H9 (cell line): ENCODE data around the gene SPATA3. TPM values are rescaled to one million over a fixed set of nuclear protein-coding genes. Genes with fewer than 3 reads are reported as not detected.
A peak's percentile ranks its signal among the peaks of the same experiment; 100 is the strongest.

Experiments
- DNase-seq: peaks from one replicate; pipeline ENCODE4 v3.0.0-alpha.2; 2017
- H2AFZ ChIP-seq: one replicate; pipeline ENCODE4 v1.6.1; 2013; ENCODE audit warnings: mild to moderate bottlenecking, low read length, control low read depth, moderate library complexity
- H2AK5ac ChIP-seq: 2 replicates; pipeline ENCODE4 v1.6.1; 2013; ENCODE audit warnings: low read length, control low read depth, mixed read lengths; ENCODE audit not compliant: insufficient read length
- H2BK120ac ChIP-seq: one replicate; pipeline ENCODE4 v1.6.1; 2013; ENCODE audit warnings: low read depth, mild to moderate bottlenecking, low read length, control low read depth, inconsistent platforms; ENCODE audit not compliant: poor library complexity, severe bottlenecking
- H2BK12ac ChIP-seq: 2 replicates; pipeline ENCODE4 v1.6.1; 2013; ENCODE audit warnings: low read length, control low read depth, mixed read lengths, low read depth; ENCODE audit not compliant: insufficient read length
- H2BK15ac ChIP-seq: 2 replicates; pipeline ENCODE4 v1.6.1; 2013; ENCODE audit warnings: low read depth, low read length, control low read depth
- H2BK20ac ChIP-seq: one replicate; pipeline ENCODE4 v1.6.1; 2013; ENCODE audit warnings: low read depth, mild to moderate bottlenecking, low read length, control low read depth, inconsistent platforms; ENCODE audit not compliant: poor library complexity, severe bottlenecking
- H2BK5ac ChIP-seq: 2 replicates; pipeline ENCODE4 v1.6.1; 2013; ENCODE audit warnings: low read length, control low read depth, mixed read lengths; ENCODE audit not compliant: insufficient read length
- H3K14ac ChIP-seq: 2 replicates; pipeline ENCODE4 v1.6.1; 2013; ENCODE audit warnings: low read length, control low read depth; ENCODE audit not compliant: insufficient read depth
- H3K18ac ChIP-seq: 2 replicates; pipeline ENCODE4 v1.6.1; 2013; ENCODE audit warnings: low read depth, mild to moderate bottlenecking, mixed read lengths, low read length, control low read depth; ENCODE audit not compliant: insufficient read length
- H3K23ac ChIP-seq: 2 replicates; pipeline ENCODE4 v1.6.1; 2013; ENCODE audit warnings: low read length, control low read depth, mixed read lengths, low read depth; ENCODE audit not compliant: insufficient read length
- H3K23me2 ChIP-seq: 2 replicates; pipeline ENCODE4 v1.6.1; 2013; ENCODE audit warnings: low read depth, mild to moderate bottlenecking, mixed read lengths, low read length, control low read depth; ENCODE audit not compliant: insufficient read length, poor library complexity, severe bottlenecking
- H3K27ac ChIP-seq: 2 replicates; pipeline ENCODE4 v1.5.1; 2013; ENCODE audit warnings: low read length, control low read depth, mixed read lengths, low read depth; ENCODE audit not compliant: insufficient read length
- H3K27me3 ChIP-seq: 2 replicates; pipeline ENCODE4 v1.6.1; 2013; ENCODE audit warnings: low read length, control low read depth, inconsistent platforms; ENCODE audit not compliant: insufficient read depth
- H3K4ac ChIP-seq: 2 replicates; pipeline ENCODE4 v1.6.1; 2013; ENCODE audit warnings: low read depth, mild to moderate bottlenecking, control low read depth, inconsistent platforms, low read length, moderate library complexity
- H3K4me1 ChIP-seq: 2 replicates; pipeline ENCODE4 v1.6.1; 2013; ENCODE audit warnings: low read length, control low read depth, inconsistent platforms; ENCODE audit not compliant: insufficient read depth
- H3K4me2 ChIP-seq: 2 replicates; pipeline ENCODE4 v1.6.1; 2013; ENCODE audit warnings: low read length, control low read depth, mixed read lengths; ENCODE audit not compliant: insufficient read length, insufficient read depth
- H3K56ac ChIP-seq: 2 replicates; pipeline ENCODE4 v1.6.1; 2013; ENCODE audit warnings: low read depth, mild to moderate bottlenecking, mixed read lengths, low read length, control low read depth; ENCODE audit not compliant: insufficient read length
- H3K79me1 ChIP-seq: 2 replicates; pipeline ENCODE4 v1.6.1; 2013; ENCODE audit warnings: low read depth, mild to moderate bottlenecking, moderate library complexity, low read length, control low read depth, inconsistent platforms; ENCODE audit not compliant: insufficient read depth, poor library complexity, severe bottlenecking
- H3K79me2 ChIP-seq: 2 replicates; pipeline ENCODE4 v1.6.1; 2013; ENCODE audit warnings: low read length, control low read depth, inconsistent platforms; ENCODE audit not compliant: insufficient read depth
- H3K9ac ChIP-seq: 2 replicates; pipeline ENCODE4 v1.6.1; 2013; ENCODE audit warnings: low read length, control low read depth, mixed read lengths; ENCODE audit not compliant: insufficient read length; ENCODE audit errors: extremely low read depth
- H3K9me3 ChIP-seq: one replicate; pipeline ENCODE4 v1.6.1; 2013; ENCODE audit warnings: low read depth, low read length, inconsistent platforms; ENCODE audit not compliant: control insufficient read depth
- H3T11ph ChIP-seq: one replicate; pipeline ENCODE4 v1.6.1; 2013; ENCODE audit warnings: mild to moderate bottlenecking, low read length, control low read depth, inconsistent platforms
- H4K20me1 ChIP-seq: one replicate; pipeline ENCODE4 v1.6.1; 2013; ENCODE audit not compliant: control insufficient read depth, insufficient read length, insufficient read depth
- H4K5ac ChIP-seq: 2 replicates; pipeline ENCODE4 v1.6.1; 2013; ENCODE audit warnings: low read depth, mild to moderate bottlenecking, mixed read lengths, low read length, control low read depth; ENCODE audit not compliant: insufficient read length
- H4K8ac ChIP-seq: replicated peaks from 2 replicates; pipeline ENCODE4 v1.6.1; 2013; ENCODE audit warnings: low read length, control low read depth, mixed read lengths, low read depth; ENCODE audit not compliant: insufficient read length
- H4K91ac ChIP-seq: 2 replicates; pipeline ENCODE4 v1.6.1; 2013; ENCODE audit warnings: low read depth, mild to moderate bottlenecking, moderate library complexity, mixed read lengths, low read length, control low read depth; ENCODE audit not compliant: insufficient read length
- H3K27ac Mint-ChIP-seq, 3 experiments: 2 replicates in 2 of 3; 3 replicates in 1 of 3; pipeline ENCODE4 v1.8.0; 2020 to 2021; ENCODE audit warnings: mixed read lengths in 3 of 3, mild to moderate bottlenecking in 1 of 3, moderate library complexity in 1 of 3
- H3K27me3 Mint-ChIP-seq: 2 replicates; pipeline ENCODE4 v1.8.0; 2021; ENCODE audit warnings: low read depth, mild to moderate bottlenecking, moderate library complexity, mixed read lengths
- H3K36me3 Mint-ChIP-seq, 3 experiments: 2 replicates in 2 of 3; 3 replicates in 1 of 3; pipeline ENCODE4 v1.8.0; 2020 to 2021; ENCODE audit warnings: low read depth in 3 of 3, mixed read lengths in 3 of 3; ENCODE audit not compliant: insufficient read depth in 1 of 3
- H3K4me1 Mint-ChIP-seq, 2 experiments: 2 replicates each; pipeline ENCODE4 v1.8.0; 2020; ENCODE audit warnings: mixed read lengths in 2 of 2
- H3K4me3 Mint-ChIP-seq, 2 experiments: 2 replicates in 1 of 2; 3 replicates in 1 of 2; pipeline ENCODE4 v1.8.0; 2020 to 2021; ENCODE audit warnings: mild to moderate bottlenecking in 2 of 2, mixed read lengths in 2 of 2, moderate library complexity in 1 of 2
- H3K9me3 Mint-ChIP-seq, 2 experiments: 2 replicates in 1 of 2; 3 replicates in 1 of 2; pipeline ENCODE4 v1.8.0; 2020; ENCODE audit warnings: mild to moderate bottlenecking in 2 of 2, mixed read lengths in 2 of 2, moderate library complexity in 1 of 2
- CTCF ChIP-seq: fragments of 200-600 bp; sonication (generic); conservative IDR thresholded peaks from 3 replicates; pipeline ENCODE4 v1.8.0; 2021; ENCODE audit warnings: antibody characterized with exemption, mild to moderate bottlenecking
- WGBS: extraction: QIAGEN DNeasy Blood & Tissue Kit; methylation state at CpG from one replicate; pipeline ENCODE4 v1.1.7; 2013; ENCODE audit warnings: missing lambda C conversion rate, low lambda C conversion rate, mixed read lengths; ENCODE audit not compliant: insufficient read length; ENCODE audit errors: extremely low coverage; 5-methylcytosine and 5-hydroxymethylcytosine counted together
- total RNA-seq: library from RNA; stranded (reverse); gene quantifications from 2 replicates; pipeline ENCODE4 v1.2.1, GENCODE V29; 2021

Gene SPATA3
- total RNA-seq, 1 experiment from 2014 or later: not detected

GRCh38 chr2:231056453-231057416 is 60.8 kb downstream of the SPATA3 start, which contains the start of gene PSMD1:
PSMD1 (plus strand) TSS chr2:231056867; CDS start chr2:231057026, 159 bp downstream.
- no peaks in the 10 kb centered on the region for H4K20me1 ChIP-seq
- Mint-ChIP-seq H3K27ac (peak within 1 kb of the TSS; percentile 100), H3K4me1 (peaks cover 20 to 30% of the 10 kb centered on the region in 2 experiments), H3K9me3 (no peaks in the 10 kb centered on the region; a peak in 1 of 5 replicates), H3K36me3 (peaks cover 5 to 7% (median 6%) of the 10 kb centered on the region in 3 experiments; a peak in 6 of 7 replicates), H3K27me3 (peaks cover 34% of the 10 kb centered on the region), H3K4me3 (peak within 1 kb of the TSS; percentile 91 to 96)
- no peak within 1 kb of the TSS for H3K23ac ChIP-seq
- H3K4me2 ChIP-seq: peak within 1 kb of the TSS; percentile 99
- peaks cover 1% of the 10 kb centered on the region; the same call in 1 of the 2 replicates for H3K27me3 ChIP-seq
- no peak within 1 kb of the TSS for H3K4ac ChIP-seq
- H3K27ac ChIP-seq: no peak within 1 kb of the TSS
- H4K5ac ChIP-seq: peak within 1 kb of the TSS; percentile 65
- H3K23me2 ChIP-seq: peaks cover 6% of the 10 kb centered on the region
- H3K79me2 ChIP-seq: peaks cover 31% of the 10 kb centered on the region; the same call in 1 of the 2 replicates
- TF ChIP-seq CTCF: peak; percentile 94
- H4K8ac ChIP-seq: no peak within 1 kb of the TSS
- H2BK5ac ChIP-seq: peak within 1 kb of the TSS; percentile 31
- WGBS: no CpG with 5 or more reads among the region's 73 CpGs
- peak within 1 kb of the TSS; percentile 79 for H3K14ac ChIP-seq
- no peaks in the 10 kb centered on the region for H3K9me3 ChIP-seq
- no peak within 1 kb of the TSS for H2AK5ac ChIP-seq
- peak within 1 kb of the TSS; percentile 88 for H3K18ac ChIP-seq
- H2BK12ac ChIP-seq: no peak within 1 kb of the TSS
- peak; percentile 93 for DNase-seq
- H3K4me1 ChIP-seq: no peaks in the 10 kb centered on the region; the same call in 1 of the 2 replicates
- no peak within 1 kb of the TSS for H4K91ac ChIP-seq
- peaks cover 2% of the 10 kb centered on the region for H3K79me1 ChIP-seq
- no peak within 1 kb of the TSS for H2BK120ac ChIP-seq
- H2BK20ac ChIP-seq: no peak within 1 kb of the TSS
- no peak within 1 kb of the TSS for H3K56ac ChIP-seq
- peak within 1 kb of the TSS; percentile 80 for H3K9ac ChIP-seq
- no peak within 1 kb of the TSS for H3T11ph ChIP-seq
- no peak within 1 kb of the TSS for H2BK15ac ChIP-seq
- H2AFZ ChIP-seq: no peak within 1 kb of the TSS
